Fibroblast of skin of back (primary cell): ENCODE data around the gene MED15.
"Not testable (repeated sequence)": the region's sequence is repeated elsewhere in the genome, so short reads cannot be mapped to it uniquely, and the experiment has no call there.

Experiments
- DNase-seq: peaks from one replicate; pipeline ENCODE4 v3.0.0-alpha.2; 2013

The MED15 gene

DNA sequence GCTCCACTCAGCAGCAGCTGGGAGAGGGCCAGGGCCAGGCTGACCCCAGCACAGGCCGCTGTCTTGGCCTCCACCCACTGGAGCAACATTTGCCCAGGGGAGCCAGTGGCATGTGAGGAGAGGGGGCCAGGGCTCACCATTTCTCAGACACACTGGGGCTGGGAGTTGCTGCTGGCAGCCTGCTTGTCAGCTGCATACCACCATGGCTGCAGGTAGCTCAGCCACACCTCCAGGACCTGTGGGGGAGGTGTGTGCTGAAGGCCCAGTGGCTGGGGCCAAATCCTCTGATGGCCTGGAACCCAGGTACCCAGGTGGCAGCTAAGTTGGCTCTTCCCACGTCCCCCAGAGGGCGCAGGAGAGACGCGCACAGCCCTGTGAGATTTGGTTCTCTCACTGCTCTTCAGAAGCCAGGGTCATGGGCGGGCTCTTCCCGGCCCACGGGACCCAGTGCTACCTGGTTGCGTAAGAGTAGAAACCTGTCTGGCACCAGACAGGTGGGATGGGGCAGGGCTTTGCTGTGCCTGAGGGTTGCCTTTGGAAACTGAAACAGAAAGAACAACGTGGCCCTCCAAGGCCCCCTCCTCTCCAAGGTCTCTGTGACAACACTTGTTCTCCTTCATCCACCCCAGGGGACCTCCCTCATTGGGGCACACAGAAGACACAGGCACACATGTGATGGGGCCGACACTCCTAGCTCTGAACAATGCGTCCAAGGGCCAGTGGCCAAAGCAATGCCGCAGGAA is 98.8 kb downstream of the MED15 start:
- DNase-seq, result peak; percentile 41

DNA sequence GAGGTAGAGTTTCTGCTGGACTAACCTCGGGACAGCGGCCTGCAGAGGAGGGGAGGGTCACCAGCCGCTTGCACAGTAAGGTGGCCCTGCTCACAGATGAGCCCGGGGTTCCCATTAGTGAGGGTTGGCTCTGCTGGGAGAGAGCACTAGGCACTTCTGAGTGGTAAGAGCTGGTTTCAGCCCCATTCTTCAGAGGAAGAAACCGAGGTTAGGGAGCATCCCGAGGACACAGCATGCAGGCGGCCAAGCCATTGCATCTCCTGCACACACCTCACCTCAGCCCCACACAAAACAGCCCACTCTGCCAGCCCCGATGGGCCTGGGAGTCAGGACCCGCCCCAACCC is 99.3 kb downstream of the MED15 start:
- DNase-seq, result no peak

DNA sequence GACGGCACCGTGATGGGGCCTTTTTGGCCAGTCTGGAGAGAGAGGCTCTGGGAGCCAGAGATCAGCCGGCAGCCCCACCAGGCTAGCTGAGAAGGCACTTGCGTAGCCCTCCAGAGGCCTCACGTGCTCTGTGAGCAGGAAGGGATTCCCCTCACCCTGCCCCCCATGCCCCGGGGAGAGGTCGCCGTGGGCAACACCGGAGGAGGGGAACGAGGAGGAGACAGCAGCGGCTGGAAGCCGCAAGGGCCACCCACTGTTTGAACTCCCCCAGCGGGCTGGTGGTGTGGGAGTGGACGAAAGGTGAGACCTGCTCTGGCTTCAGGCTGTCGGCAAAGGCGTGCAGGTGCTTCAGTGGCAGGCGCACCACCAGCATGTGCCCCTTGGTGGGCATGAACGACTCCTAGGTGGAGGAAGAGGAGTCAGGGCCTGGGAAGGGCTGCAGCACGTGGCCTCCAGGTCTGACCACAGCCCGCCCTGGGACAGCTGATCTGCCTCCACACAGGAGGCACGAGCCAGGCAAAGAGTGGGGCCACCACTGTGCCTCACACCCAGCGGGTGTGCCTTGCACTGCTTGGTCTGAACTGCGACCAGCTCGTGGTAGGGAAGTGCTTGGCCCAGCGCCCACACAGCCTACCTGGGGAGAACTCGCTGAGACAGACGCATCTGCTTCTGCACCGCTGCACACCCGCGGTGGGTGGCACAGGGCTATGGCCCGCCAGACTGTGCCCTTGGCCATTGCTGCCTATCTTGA is 99.9 kb downstream of the MED15 start:
- DNase-seq, result no peak

DNA sequence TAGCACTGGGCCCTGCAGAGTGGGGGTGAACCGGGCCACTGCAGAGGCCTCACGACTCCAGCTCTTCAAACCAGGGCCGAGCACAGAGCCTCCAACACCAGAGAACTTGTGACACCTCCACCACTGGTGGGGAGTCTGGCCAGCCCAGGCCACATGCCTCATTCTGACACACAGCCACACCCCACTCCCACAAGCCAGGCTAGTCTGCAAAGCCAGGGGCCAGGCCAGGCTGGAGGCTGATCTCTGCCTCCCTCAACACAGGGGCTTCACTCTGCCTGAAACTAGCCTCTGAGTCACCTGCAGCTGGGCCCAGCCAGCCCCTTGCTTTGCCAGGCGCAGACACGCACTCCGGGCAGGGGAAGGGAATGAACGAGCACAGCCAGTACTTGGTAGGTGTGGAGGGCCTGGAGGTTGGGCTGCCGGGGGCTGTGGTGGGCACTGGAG is 102.9 kb downstream of the MED15 start:
- no peak for DNase-seq

DNA sequence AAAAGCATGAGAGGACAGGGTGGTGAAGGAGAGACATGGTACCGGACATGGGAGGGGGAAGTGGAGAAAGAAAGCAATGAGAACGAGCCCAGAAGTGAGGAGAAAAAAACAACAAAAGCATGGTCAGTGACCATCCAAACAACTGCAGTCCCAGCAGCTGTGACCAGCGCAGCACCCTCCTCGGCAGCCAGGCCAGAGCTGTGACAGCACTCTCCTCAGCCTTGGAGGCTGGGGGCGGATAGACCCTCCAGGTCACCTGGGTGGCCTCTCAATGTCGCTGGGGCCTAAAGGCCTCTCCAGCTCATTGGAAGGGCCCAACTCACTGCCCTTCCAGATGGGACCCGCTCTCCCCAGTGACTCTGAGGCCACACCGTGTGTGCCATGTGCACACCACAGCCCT is 103.3 kb downstream of the MED15 start:
- DNase-seq, result no peak

DNA sequence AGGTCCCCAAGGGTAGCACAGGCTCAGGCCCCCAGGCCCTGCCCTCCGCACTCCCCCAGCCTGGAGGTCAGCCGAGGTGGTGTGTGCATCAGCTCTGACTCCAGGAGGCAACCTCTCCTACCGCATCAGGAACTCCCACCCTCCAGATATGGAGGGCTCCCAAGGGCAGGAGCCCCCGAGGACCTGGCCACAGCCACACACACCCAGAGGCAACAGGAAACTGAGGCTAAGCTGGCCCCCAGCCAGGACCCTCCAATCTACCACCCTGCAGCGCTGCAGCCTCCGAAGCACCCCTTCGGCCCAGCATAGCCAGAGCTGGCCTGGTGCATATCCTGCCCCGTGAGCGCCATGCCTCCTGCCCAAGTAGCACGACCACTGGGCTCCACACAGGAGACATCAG is 104.0 kb downstream of the MED15 start:
- DNase-seq, result no peak

DNA sequence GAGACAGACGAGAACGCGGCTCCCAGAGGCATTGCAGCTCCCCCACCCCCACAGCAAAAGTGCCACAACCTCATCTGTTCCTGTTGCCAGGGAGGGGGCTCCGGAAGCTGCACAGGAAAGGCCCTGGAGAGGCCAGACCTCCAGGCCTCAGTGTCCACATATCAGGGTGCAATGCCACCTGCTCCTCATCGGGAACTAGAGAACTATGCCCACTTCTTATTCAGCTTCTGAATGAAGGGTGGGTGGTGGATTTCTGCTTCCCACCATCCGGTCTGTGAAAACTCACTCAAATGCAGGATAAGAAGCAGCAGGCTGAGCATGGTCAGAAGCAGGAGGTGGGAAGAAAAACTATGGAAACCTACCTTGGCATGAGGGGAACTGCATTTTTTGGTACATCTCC is 105.9 kb downstream of the MED15 start:
- DNase-seq, result no peak

DNA sequence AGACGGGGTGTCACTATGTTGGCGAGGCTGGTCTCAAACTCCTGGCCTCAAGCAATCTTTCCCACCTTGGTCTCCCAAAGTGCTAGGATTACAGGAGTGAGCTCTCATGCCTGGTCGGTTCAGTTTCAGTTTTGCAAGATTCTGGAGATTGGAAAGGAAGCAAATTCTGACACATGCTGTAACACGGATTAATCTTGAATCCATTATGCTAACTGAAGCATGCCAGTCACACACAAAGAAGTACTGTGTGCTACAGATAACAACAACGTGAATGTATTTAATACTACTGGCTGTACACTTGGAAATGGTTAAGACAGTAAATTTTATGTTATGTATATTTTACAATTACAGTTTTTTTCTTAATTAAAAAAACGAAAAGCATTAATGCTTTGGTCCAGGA is 107.6 kb downstream of the MED15 start:
- no peak for DNase-seq

DNA sequence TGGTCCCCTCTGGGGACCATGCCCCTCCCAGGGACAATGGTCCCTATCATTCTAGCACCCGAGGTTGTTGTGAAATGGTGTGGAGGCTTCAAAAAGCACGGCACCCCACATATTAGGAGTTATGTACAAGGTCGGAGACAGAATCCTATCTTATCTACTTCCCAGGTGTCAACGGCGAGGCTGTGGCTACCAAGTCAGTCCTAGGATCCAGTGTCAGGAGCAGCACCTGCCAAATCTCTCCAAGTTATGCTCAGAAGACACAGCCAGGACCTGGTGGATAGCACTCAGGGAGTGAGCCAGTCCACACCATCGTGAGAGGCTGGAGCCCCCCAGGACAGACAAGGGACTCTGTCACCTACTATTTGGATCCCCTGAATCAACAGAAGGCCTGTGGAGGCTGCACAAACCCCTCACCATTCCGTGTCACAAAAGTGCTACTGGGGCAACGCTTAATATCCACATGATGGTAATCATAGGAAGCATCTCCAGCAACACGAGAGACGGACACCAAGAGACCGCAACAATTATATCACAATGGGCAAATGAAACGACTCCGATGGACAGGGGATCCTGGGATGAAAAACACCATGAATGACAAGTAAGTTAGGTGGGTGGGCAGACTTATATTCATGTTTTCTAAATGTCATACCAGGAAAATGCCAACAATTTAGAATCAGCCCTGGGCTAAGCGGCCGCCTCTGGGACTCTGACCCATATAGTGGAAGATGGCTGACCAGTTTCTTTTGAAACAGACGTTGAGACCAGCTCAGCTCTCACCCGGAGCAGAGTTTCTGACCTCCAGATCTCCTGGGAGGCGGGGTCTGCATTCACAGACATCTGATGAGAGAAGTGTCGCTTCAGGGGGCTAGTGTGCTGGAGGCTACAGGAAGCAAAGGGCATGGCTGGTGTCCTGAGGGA is 108.4 kb downstream of the MED15 start:
- no peak for DNase-seq

DNA sequence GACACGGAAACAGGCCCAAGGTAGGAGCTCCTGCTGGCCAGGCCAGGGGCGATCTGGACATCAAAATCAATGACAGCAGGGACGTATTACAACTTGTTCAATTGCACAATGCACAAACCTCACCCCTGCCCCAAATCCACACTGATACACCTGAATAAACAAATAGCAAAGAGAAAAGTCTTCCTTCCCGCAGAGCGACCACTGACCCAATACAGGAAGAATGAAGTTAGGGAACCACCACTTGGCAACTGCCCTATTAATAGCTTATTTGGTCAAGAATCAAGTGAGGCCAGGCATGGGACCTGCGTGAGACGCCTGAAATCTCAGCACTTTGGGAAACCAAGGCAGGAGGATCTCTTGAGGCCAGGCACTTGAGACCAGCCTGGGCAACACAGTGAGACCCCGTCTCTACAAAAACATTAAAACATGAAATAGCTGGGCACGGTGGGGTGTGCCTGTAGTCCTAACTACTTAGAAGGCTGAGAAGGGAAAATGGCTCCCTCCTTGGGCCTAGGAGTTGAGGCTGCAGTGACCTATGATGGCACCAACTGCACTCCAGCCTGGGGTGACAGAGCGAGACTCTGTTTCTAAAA is 109.1 kb downstream of the MED15 start:
- no peak for DNase-seq

DNA sequence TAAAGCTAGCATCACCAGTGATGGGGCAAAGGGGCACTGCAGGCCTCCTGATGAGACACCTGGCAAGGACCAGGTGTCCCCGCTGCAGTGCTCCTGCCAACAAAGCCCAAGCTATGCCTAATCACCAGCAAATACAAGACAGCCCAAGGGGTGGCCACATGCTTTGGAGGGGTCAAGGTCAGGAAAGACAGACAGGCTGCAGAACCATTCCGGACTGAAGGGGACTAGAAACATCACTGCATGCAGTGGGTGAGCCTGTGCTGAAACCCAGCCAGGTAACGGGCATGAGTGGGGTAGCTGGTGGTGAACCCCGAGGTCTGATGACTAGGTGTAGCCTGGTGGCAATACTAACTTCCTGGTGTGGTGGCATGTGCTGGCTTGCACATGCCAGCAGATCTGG is 111.1 kb downstream of the MED15 start:
- DNase-seq, result no peak

DNA sequence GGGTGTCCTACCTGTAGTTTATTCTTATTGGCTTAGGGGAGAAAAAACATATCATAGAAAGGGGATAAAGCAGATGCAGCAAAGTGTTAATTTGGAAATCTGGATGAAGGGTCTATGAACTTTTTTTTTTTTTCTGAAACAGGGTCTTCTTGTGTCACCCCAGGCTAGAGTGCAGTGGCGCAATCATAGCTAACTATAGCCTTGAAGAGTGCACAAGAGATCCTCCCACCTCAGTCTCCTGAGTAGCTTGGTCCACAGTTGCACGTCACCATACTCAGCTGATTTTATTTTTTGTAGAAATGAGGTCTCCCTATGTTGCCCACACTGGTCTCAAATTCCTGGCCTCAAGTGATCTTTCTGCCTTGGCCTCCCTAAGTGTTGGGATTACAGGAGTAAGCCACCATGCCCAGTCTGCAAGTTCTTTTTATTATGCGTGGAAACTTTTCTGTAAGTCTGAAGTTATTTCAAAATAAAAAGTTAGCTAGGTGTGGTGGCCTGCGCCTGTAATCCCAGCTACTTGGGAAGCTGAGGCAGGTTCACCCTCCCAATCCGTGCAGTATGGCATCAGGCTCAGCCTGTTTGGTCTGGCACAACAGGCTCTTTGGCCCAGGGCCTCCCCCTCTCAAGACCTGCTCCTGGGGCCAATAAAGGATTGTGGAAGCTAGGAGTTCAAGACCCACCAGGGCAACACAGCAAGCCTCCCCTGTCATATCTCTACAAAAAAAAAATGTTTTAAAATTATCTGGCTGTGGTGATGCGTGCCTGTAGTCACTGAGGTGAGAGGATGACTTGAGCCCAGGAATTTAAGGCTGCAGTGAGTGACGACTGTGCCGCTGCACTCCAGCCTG is 111.9 kb downstream of the MED15 start:
- no peak for DNase-seq

DNA sequence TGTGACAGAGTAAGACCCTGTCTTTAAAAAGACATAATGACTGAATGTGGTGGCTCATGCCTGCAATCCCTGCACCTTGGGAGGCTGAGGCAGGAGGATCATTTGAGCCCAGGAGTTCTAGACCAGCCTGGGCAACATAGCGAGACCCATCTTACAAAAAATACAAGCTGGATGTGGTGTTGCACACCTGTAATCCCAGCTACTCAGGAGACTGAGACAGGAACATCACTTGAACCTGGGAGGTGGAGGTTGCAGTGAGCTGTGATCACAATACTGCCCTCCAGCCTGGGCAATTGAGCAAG is 112.4 kb downstream of the MED15 start:
- DNase-seq, result not testable (repeated sequence)

DNA sequence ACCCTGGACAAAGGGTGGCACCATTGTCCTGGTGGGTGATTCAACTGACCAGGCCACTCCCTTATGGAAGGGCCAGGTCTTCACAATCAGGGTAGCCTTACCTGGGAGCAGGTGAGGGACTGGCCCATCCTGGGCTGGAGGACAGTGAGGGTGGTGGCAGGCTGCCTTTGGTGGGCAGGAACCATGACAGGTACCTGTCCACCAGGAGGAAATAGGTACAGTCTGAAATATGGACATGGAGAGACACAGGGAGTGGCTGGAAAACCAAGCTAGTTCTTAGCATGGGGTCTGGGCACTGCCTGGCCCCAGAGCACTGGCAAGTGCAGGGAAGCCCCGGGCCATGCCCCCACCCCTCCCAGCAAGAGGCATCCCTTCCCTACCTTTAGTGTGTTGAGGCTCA is 113.8 kb downstream of the MED15 start:
- no peak for DNase-seq

DNA sequence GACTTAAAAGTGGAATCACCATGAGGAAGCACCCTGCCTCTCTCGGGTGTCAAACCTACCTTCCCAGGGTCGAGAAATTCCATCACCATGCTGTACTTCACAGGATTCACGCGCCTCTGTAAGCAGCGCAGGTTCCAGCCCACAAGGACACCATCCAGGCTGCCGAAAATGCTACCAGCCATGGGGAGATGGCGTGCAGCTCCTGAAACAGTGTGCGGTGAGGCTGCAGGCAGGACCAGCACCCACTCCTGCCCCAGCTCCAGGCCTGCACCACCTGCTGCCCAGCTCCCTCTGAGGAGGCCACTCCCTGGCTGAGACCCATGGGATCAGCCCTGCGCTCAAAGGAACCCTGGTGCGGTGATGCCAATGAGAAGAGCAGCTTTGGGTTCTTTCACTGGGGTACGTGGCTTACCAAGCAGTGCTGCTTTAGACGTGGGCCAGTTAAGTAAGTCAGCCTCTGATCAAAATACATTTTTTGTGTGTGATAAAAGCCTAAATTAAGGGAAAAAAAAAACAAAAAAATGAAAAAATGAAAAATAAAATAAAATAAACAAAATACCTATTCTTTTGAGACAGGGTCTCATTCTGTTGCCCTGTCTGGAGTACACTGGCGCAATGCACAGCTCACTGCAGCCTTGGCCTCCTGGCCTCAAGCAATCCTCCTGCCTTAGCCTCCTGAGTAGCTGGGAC is 115.4 kb downstream of the MED15 start:
- DNase-seq, result no peak

DNA sequence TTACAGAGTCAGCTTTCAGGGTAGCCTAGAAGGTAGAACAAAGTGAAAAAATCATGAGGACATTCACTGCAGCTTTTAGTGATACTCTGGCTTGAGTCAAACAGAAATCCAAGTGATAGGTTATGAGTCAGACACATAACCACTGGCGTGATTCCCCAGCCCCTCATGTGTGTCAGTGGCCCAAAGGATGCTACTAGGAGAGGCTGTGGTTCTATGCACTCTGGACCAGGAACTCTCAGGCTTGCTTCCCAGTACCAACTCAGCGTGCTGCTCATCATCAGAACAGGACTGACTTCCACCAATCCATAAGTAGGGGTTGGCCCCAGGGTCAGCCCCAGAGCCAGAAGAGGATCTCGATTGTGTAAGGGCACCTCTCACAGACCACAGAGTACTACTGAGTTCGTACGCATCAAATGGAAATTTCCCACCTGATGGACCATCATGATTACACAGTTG is 116.8 kb downstream of the MED15 start:
- DNase-seq, result no peak

DNA sequence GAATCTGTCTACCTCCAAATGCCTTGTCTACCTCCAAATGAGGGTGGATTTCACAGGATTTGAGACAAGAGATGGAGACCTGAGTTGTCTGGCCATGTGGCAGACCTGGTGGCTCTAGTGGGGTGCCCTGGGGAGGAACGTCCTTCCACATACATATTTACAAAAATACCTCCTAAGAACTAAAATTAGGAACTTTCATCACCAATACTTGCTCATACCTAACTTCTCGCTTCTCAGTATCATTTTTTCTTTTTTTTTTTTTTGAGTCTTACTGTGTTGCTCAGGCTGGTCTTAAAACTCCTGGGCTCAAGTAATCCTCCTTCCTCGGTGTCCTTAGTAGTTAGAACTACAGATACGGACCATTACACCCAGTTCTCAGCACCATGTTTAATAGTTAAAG is 117.9 kb downstream of the MED15 start:
- no peak for DNase-seq

DNA sequence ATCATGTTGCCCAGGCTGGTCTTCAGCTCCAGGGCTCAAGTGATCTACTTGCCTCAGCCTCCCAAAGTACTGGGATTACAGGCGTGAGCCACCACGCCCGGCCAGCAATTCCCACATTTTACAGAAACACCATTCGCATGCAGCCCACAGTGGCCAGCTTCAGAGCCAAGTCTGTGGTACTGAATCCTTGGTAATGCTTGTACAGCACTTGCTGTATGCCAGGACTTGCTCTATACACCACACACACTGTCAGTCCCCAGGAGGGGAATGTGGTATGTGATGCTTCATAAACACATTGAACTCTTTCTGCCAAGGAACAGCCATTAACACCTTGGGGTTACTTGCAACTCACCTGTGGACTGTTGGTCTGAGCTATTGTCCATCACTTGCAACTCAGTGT is 119.4 kb downstream of the MED15 start:
- no peak for DNase-seq

DNA sequence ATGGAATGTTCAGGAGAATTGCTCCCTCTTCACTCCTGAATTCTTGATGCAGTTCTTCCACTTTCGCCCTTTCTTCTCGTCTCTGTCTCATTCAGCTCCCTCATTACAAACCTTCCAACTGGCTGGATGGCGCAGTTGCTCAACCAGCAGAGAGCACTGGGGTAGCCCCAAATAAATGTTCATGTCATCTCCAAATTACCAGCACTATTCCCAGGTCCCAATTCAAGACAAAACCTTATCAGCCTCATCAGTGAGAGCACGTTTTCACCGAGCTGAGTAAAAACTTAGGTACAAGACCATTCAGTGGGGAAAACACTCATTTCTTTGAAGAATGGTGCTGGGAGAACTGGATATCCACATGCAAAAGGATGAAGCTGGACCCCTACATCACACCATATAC is 120.0 kb downstream of the MED15 start:
- no peak for DNase-seq

DNA sequence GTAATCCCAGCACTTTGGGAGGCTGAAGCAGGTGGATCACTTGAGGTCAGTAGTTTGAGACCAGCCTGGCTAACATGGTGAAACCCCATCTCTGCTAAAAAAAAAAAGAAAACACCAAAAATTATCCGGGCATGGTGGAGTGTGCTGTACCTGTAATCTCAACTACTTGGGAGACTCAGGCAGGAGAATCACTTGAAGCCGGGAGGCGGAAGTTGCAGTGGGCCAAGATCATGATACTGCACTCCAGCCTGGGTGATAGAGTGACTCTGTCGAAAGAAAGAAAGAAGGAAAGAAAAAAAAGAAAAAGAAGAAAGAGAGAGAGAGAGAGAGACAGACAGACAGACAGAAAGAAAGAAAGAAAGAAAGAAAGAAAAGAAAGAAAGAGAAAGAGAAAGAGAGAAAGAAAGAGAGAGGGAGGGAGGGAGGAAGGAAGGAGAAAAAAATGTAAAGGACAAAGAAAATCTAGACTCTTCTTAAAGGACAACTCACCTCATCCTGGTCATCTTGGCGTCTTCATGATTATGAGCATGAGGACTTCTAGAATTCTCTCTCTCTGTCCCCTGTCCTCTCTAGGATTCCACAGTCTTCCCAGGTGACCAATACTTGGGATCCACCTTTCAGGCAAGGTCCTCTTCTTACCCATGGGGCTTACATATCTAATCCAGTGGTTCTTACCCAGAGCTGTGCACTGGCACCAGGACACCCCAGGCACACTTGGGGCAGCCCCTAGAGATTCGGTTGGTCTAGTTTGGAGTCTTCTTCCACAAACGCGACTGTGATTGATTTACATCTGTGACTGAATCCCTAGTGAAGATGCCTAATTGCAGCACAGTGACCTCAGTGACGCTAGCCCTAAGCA is 120.9 kb downstream of the MED15 start:
- DNase-seq, result no peak
